HG02938 (cell line): ENCODE data around the gene RNU4-1.
"Not testable (repeated sequence)": the region's sequence is repeated elsewhere in the genome, so short reads cannot be mapped to it uniquely, and the experiment has no call there.

Experiments used
- ATAC-seq: cut with Tn5 transposase; IDR thresholded peaks from one replicate; pipeline ENCODE4 v1.9.1; 2021; ENCODE audit warnings: mild to moderate bottlenecking, moderate library complexity; ENCODE audit not compliant: unreplicated experiment

The RNU4-1 gene

DNA sequence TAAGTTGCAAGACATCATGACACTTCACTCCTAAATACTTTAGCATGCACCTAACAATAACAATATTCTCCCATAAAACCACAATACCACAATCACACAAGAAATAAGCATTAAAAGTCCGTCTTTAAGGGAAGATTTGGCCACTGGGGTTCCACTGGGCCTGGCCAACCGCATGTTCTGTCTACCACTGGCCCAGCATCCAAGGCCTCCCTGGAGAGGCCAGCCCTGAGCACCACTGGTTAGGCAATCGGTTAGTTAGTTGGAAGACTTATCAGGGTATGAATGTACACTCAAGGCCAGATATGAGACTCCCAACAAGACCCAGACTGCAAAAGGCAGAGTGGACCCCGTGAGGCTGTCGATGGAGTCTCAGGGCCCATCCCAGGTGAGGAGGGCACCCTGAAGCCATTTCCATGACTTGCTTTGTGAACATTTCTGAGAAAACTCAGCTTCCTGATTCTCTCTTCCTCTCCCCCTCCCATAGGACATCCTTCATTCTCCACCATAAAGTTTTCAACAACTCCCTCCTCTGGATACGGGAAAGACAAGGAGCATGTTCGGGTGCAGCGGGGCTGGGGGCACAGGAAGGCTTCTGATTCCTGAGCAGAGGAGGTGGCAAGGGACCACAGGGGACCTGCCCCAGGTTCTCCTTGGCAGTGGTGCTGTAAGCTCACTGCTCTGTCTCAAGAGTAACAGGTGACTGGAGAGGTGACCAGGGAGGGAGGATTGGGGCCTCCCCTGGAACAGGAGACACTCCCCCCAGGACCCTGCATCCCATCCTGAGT, 33.4 kb downstream of the RNU4-1 start:
- ATAC-seq, result no peak

- no peak for ATAC-seq
Measured at GRCh38 chr12:120258323-120258896, 34.6 kb downstream of the RNU4-1 start.

- ATAC-seq, result no peak
Measured at GRCh38 chr12:120257041-120257821, 35.8 kb downstream of the RNU4-1 start.

DNA sequence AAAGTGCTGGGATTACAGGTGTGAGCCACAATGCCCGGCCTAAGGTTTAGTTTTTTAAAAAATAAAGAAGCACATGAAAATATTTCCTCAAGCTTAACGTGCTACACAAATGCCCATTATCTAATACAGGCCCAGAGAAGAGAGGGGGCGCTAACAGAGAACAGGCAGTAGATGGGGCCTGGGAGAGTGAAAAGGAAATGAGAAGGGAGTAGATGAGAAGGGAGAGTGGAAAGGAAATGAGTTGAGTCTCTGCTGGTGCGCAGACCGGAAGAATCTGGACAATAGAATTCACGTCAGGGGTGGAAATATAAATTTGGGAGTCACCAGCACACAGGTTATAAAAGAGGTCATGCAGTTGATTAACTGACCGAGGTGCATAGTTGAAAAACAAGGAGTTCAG, 38.2 kb downstream of the RNU4-1 start:
- no peak for ATAC-seq

- ATAC-seq, result not testable (repeated sequence)
Measured at GRCh38 chr12:120253313-120253712, 39.7 kb downstream of the RNU4-1 start.

DNA sequence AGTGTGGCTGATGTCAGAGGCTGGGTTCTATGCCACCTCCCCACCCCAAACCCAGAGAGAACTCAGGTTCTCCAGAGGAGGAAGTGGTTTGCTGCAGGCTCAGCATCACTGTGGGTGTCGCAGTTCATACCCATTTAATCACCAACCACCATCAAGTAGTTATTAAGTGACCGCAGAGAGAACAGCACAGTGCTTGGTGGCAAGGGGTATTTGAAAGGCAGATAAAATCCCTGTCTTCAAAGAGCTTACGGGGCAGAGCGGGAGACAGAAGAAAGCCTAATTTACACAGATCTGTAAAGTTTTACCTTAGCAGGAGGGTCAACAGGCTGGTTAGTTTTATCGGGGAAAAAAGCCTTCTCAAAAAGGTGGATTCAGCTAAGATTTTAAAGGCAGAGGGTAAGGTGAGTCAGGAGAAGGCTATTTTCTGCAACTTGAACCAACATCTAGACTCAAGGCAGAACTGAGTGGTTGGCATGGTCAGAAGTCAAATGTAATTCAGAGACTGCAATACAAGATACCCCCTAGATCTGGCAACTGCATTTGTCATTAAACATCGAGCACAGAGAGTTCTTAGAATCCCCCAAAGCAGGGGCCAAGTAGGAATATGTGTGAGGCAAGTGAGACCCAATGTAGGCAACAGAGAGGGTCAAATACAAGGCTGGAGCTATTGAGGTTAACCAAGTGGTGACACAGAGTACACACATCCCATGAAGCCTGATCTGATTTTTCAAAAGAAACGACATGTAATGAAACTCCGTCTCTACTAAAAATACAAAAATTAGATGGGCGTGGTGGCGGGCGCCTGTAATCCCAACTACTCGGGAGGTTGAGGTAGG, 40.7 kb downstream of the RNU4-1 start:
- ATAC-seq, result no peak

DNA sequence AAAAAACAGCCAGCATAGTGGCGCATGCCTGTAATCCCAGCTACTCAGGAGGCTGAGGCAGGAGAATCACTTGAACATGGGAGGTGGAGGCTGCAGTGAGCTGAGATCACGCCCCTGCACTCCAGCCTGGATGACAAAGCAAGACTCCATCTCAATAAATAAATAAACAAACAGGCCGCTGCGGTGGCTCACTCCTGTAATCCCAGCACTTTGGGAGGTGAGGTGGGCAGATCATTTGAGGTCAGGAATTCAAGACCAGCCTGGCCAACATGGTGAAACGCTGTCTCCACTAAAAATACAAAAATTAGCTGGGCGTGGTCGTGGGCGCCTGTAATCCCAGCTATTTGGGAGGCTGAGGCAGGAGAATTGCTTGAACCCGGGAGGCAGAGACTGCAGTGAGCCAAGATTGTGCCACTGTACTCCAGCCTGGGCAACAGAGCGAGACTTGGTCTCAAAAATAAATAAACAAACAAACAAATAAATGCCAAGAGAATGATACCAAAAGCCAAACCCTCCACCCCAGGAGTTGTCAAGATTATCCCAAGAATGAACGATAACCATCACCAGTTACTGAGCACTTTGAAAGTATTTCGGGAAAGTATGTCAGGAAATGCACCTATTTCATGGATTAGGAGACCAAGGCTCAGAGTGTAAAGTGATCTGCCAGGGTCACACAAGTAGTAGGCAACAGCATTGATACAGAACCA, 41.5 kb downstream of the RNU4-1 start:
- not testable (repeated sequence) for ATAC-seq

DNA sequence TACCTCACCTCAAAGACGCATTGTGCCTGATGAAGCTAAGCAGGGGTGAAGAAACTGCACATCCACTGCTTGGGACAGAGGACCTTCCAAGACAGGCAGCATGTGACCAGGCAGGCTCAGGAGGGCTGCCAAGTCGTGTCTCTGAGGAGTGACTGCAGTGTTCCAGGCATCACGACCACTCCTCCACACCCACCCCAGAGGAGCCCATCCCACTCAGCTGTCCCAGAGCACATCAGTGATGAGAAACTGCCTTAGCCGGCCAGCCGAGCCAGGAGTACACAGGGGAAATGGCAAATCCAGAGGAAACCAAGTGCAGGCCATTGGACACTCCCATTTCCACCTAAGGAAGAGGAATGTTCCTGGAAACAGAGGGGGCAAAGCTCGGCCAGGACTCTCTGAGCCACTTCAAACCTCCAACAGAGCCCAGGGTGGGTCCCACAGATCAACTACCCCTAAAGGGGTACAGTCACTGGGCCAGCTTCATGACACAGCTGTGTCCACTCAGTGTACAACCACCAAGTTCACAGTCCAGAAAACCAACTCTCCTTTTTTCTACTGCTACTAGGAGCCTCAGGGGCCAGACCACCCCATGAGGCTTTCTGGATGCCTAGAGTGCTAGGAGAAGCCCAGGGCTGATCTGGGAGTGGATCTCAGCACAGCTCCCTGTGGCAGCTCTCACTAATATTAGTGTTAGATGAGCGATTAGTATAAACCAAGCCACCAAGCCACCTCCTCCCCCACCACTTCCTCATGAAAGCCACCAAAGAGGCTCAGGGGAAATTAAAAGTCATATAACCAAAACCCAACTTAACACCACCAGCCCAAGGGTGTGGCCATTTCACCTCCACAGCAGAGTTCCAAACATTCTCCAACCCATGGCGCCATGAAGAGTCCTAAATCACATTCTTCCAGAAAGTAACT, 42.9 kb downstream of the RNU4-1 start:
- no peak for ATAC-seq

DNA sequence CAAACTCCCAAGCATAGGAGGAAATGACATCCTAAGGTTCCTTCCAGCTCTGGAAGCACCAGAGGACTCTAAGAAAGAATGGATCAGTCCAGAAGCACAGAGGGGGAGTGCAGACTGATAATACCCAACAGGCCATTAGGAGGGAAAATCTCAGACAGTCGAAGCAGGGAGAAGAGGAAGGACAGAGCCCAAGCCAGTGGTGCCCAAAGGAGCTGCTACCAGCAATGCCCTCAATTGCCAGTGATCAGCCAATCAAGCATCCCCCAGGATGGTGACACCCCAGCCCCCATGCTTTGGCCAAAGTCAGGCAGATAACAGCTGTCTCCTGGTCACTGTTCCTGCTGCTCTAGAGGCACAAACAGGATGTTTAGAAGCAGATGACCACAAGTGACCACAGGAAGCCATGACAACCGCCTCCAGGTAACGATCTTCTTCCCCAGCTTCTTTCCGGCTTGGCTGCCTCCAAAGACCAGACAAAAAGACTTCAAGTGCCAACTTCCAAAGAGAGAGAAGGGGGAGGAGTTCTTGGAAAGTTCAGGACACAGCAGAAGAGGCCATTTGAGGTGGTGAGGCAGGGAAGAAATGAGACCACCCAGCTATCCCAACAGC, 43.7 kb downstream of the RNU4-1 start:
- ATAC-seq, result no peak

GRCh38 chr12:120247621-120248030, 45.4 kb downstream of the RNU4-1 start:
- no peak for ATAC-seq

DNA sequence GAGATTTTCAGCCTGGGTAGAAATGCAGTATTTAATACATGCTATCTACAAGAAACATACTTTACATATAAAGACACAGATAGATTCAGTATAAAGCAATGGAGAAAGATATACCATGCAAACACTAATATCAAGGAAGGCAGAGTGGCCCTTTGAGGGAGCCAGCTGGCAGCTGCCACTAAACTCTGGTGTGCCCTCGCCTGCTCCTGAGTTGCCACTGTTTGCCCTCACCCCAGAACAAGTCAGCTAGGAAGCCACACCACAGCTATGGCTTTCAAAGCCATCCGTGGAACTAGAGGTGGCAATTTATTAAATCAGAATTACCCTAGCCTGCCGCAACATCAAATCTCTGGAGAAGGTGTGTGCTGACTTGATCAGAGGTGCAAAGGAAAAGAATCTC, 45.9 kb downstream of the RNU4-1 start:
- no peak for ATAC-seq

GRCh38 chr12:120246705-120247104, 46.3 kb downstream of the RNU4-1 start:
- ATAC-seq, result not testable (repeated sequence)
